GM23248 (cell line): Measurements from ENCODE around the gene MAGI1.

Experiments
- EZH2 ChIP-seq: fragments of 200-600 bp; sonication (generic); IDR thresholded peaks from 2 replicates; pipeline ENCODE4 v1.6.1; 2018; ENCODE audit warnings: antibody characterized with exemption, mild to moderate bottlenecking; ENCODE audit not compliant: insufficient read depth, poor library complexity, severe bottlenecking
- EZH2phosphoT487 ChIP-seq: fragments of 200-600 bp; sonication (generic); IDR thresholded peaks from 2 replicates; pipeline ENCODE4 v1.6.1; 2018; ENCODE audit warnings: antibody characterized with exemption, moderate library complexity, mild to moderate bottlenecking, low read depth; ENCODE audit not compliant: insufficient read depth

DNA sequence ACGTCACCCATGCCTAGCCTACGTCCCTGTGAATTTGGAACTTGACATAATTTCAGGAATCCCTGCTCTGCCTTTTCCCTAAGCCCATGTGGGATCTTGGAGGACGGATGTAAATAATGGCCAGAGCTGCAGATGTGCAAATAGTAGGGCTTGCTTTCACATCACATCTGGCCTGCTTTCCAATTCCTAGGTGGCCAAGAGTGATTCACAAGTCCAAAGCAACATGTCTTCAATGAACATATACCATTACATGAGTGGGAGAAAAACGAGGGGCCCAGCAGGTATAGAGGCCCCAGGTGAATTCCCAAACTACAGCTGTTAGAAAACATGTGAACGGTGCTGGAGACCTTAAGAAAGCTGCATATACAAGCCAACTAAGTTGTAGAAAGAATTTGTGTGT lies 214.6 kb downstream of the MAGI1 start:
- no peak for TF ChIP-seq EZH2
- TF ChIP-seq EZH2phosphoT487 = no peak
